A549 (cell line): Measurements from ENCODE around the gene SCUBE1. TPM values are rescaled to one million over a fixed set of nuclear protein-coding genes. Genes with fewer than 3 reads are reported as not detected.

ENCODE experiments used
- ATAC-seq, 2 experiments: fragments of 200-7000 bp in 1 of 2; fragments of >200 bp in 1 of 2; cut with Nextera tagmentation in 1 of 2; cut with Tn5 transposase in 1 of 2; 3 replicates each; pipeline versions ENCODE4 v1.8.0 to v1.9.1; 2018 to 2020; ENCODE audit warnings: mild to moderate bottlenecking in 1 of 2, moderate library complexity in 1 of 2
- CTCF ChIA-PET: fragments of 300-600 bp; sonication (Branson Sonifier 250); formaldehyde crosslinking; extraction: SDS; loops from one replicate; lab custom pipeline; 2021; ENCODE audit warnings: antibody characterized with exemption, inconsistent platforms; lab: Yijun Ruan, JAX
- POLR2A ChIA-PET: fragments of 350-600 bp; formaldehyde crosslinking; extraction: SDS; loops from one replicate; lab custom pipeline; 2021; ENCODE audit warnings: antibody characterized with exemption, inconsistent platforms; lab: Yijun Ruan, JAX
- DNase-seq, 2 experiments: peaks; one replicate each; pipeline versions ENCODE4 v3.0.0 to v3.0.0-alpha.2; 2011 to 2016; ENCODE audit warnings: low read depth in 1 of 2, low spot score in 1 of 2
- FAIRE-seq: peaks from 2 replicates; lab custom pipeline; 2011; peaks lifted over from hg19 to GRCh38; lab: Jason Lieb, UNC
- H3K27ac ChIP-seq, 2 experiments: fragments of >200 bp; sonication (Bioruptor Twin); formaldehyde crosslinking; 3 replicates each; pipeline ENCODE4 v1.5.1; 2016 to 2017
- H3K4me1 ChIP-seq: fragments of >200 bp; sonication (Bioruptor Twin); formaldehyde crosslinking; 3 replicates; pipeline ENCODE4 v1.6.1; 2016
- H3K4me2 ChIP-seq: fragments of >200 bp; sonication (Bioruptor Twin); formaldehyde crosslinking; 3 replicates; pipeline ENCODE4 v1.6.1; 2016
- H3K4me3 ChIP-seq: fragments of >200 bp; sonication (Bioruptor Twin); formaldehyde crosslinking; 3 replicates; pipeline ENCODE4 v1.5.1; 2016
- H3K9me3 ChIP-seq: fragments of >200 bp; sonication (Bioruptor Twin); formaldehyde crosslinking; 3 replicates; pipeline ENCODE4 v1.6.1; 2016
- BCL3 ChIP-seq: fragments of >200 bp; sonication (Bioruptor Twin); formaldehyde crosslinking; IDR thresholded peaks from 3 replicates; pipeline ENCODE4 v1.6.1; 2016
- BHLHE40 ChIP-seq: IDR thresholded peaks from 2 replicates; pipeline ENCODE4 v1.6.1; 2012; ENCODE audit warnings: low read depth, low read length, inconsistent platforms
- CBX8 ChIP-seq: fragments of 200-600 bp; sonication (generic); IDR thresholded peaks from 2 replicates; pipeline ENCODE4 v1.6.1; 2016
- CHD4 ChIP-seq: fragments of 200-600 bp; sonication (generic); IDR thresholded peaks from 2 replicates; pipeline ENCODE4 v1.6.1; 2016; ENCODE audit warnings: antibody characterized with exemption, mild to moderate bottlenecking, borderline replicate concordance
- EHF ChIP-seq: fragments of 250-450 bp; sonication (Bioruptor Pico); IDR thresholded peaks from 2 replicates; pipeline ENCODE4 v1.5.0; 2020; ENCODE audit warnings: mild to moderate bottlenecking
- ELK1 ChIP-seq: fragments of 150-350 bp; IDR thresholded peaks from 2 replicates; pipeline ENCODE4 v1.6.1; 2014; ENCODE audit warnings: low read depth, mild to moderate bottlenecking, low read length
- ESRRA ChIP-seq: fragments of 150-350 bp; IDR thresholded peaks from 2 replicates; pipeline ENCODE4 v1.6.1; 2014; ENCODE audit warnings: mild to moderate bottlenecking, low read length, borderline replicate concordance
- FOSL2 ChIP-seq, 2 experiments: fragments of 450-650 bp in 1 of 2; fragments of >200 bp in 1 of 2; sonication (Bioruptor Twin) in 1 of 2; formaldehyde crosslinking; IDR thresholded peaks; 2 replicates each; pipeline versions ENCODE4 v1.5.0 to v1.6.1; 2016 to 2020; ENCODE audit warnings: mild to moderate bottlenecking in 1 of 2, moderate library complexity in 1 of 2
- GATA3 ChIP-seq: IDR thresholded peaks from 2 replicates; pipeline ENCODE4 v1.6.1; 2012; ENCODE audit warnings: borderline replicate concordance
- HEYL ChIP-seq: fragments of 250-450 bp; sonication (Bioruptor Pico); IDR thresholded peaks from 2 replicates; pipeline ENCODE4 v1.8.0; 2021; ENCODE audit warnings: mild to moderate bottlenecking, moderate library complexity
- HMGXB4 ChIP-seq: fragments of 250-450 bp; sonication (Bioruptor Pico); IDR thresholded peaks from 2 replicates; pipeline ENCODE4 v1.5.0; 2021; ENCODE audit warnings: mild to moderate bottlenecking, moderate library complexity, borderline replicate concordance
- HOXA7 ChIP-seq: fragments of 250-450 bp; sonication (Bioruptor Pico); IDR thresholded peaks from 2 replicates; pipeline ENCODE4 v1.5.0; 2020; ENCODE audit warnings: mild to moderate bottlenecking, moderate library complexity
- JUNB ChIP-seq: fragments of >200 bp; sonication (Bioruptor Twin); formaldehyde crosslinking; IDR thresholded peaks from 2 replicates; pipeline ENCODE4 v1.6.1; 2016
- KDM1A ChIP-seq: fragments of 200-600 bp; sonication (generic); IDR thresholded peaks from 2 replicates; pipeline ENCODE4 v1.6.1; 2016; ENCODE audit warnings: low read depth, mild to moderate bottlenecking
- KDM5A ChIP-seq: fragments of 200-600 bp; sonication (generic); IDR thresholded peaks from 2 replicates; pipeline ENCODE4 v1.6.1; 2016; ENCODE audit warnings: antibody characterized with exemption, mild to moderate bottlenecking
- MAX ChIP-seq: IDR thresholded peaks from 2 replicates; pipeline ENCODE4 v1.6.1; 2012
- PHF8 ChIP-seq: fragments of 200-600 bp; sonication (generic); IDR thresholded peaks from 2 replicates; pipeline ENCODE4 v1.6.1; 2016; ENCODE audit warnings: low read depth, mild to moderate bottlenecking, antibody characterized with exemption, moderate library complexity, borderline replicate concordance
- POLR2A ChIP-seq: IDR thresholded peaks from 2 replicates; pipeline ENCODE4 v1.6.1; 2012; ENCODE audit warnings: mild to moderate bottlenecking, low read length
- RCOR1 ChIP-seq: fragments of 150-350 bp; IDR thresholded peaks from 2 replicates; pipeline ENCODE4 v1.6.1; 2014; ENCODE audit warnings: antibody characterized with exemption, low read length, low read depth
- RFX5 ChIP-seq: fragments of 450-650 bp; IDR thresholded peaks from 2 replicates; pipeline ENCODE4 v1.7.1; 2014; ENCODE audit warnings: antibody characterized with exemption, mild to moderate bottlenecking, moderate library complexity
- RNF2 ChIP-seq: fragments of 200-600 bp; sonication (generic); IDR thresholded peaks from 2 replicates; pipeline ENCODE4 v1.6.1; 2016; ENCODE audit warnings: low read depth, mild to moderate bottlenecking, antibody characterized with exemption, moderate library complexity, borderline replicate concordance
- TP53 ChIP-seq: fragments of 250-450 bp; sonication (Bioruptor Pico); IDR thresholded peaks from 2 replicates; pipeline ENCODE4 v1.5.0; 2021; ENCODE audit warnings: mild to moderate bottlenecking, moderate library complexity
- ZFP36 ChIP-seq: fragments of 450-650 bp; IDR thresholded peaks from 2 replicates; pipeline ENCODE4 v1.6.1; 2014; ENCODE audit warnings: borderline replicate concordance; ENCODE audit not compliant: partially characterized antibody
- ZNF302 ChIP-seq: fragments of 250-450 bp; sonication (Bioruptor Pico); IDR thresholded peaks from 2 replicates; pipeline ENCODE4 v1.9.0; 2021; ENCODE audit warnings: inconsistent platforms, mild to moderate bottlenecking, moderate library complexity
- WGBS: methylation state at CpG from one replicate; pipeline ENCODE4 v1.1.6; 2017; ENCODE audit errors: missing lambda C conversion rate; 5-methylcytosine and 5-hydroxymethylcytosine counted together
- polyA plus RNA-seq, 4 experiments: library from polyadenylated mRNA; depleted of rRNA in 3 of 4; stranded (reverse); fragments of >200 nt; fragmentation: RNase III in 1 of 4; extraction: RNeasy Plus Mini Kit Qiagen cat#74134 plus additional on column Dnase treatment in 1 of 4; gene quantifications; 2 replicates in 3 of 4; 3 replicates in 1 of 4; pipeline ENCODE4 v1.2.3, GENCODE V29; 2011 to 2017

The SCUBE1 gene
- polyA plus RNA-seq, 2 of the 4 experiments (the other 2 are of a cell fraction): 0.01 to 0.12 TPM

- TF ChIP-seq KDM5A: no peak
- no peak for TF ChIP-seq BCL3
- TF ChIP-seq ZFP36: no peak
- no peak for TF ChIP-seq MAX
- TF ChIP-seq RFX5: no peak
- TF ChIP-seq PHF8: no peak
- TF ChIP-seq FOSL2 (IDR thresholded peaks at IDR 0.05): no peak
- TF ChIP-seq FOSL2 (CRISPR knock-in tag; IDR thresholded peaks at IDR 0.05): no peak
These were observed 184.2 kb downstream of the SCUBE1 start (continued) for GRCh38 chr22:43158778-43159483.

- ATAC-seq: no peak
- FAIRE-seq: no peak
- DNase-seq: no peak
- H3K4me3 ChIP-seq: no peak overlapping the region
- POLR2A ChIA-PET: no interaction called here
- no peak overlapping the region for H3K27ac ChIP-seq
- H3K4me2 ChIP-seq: no peak overlapping the region
- H3K4me1 ChIP-seq: peaks cover 5% of the 10 kb centered on the region; the same call in 2 of the 3 replicates
- H3K9me3 ChIP-seq: no peaks in the 10 kb centered on the region
- CTCF ChIA-PET: interaction anchor here (1.2 kb wide), 1 partner anchor 24 kb away, joined by 3 read pairs; no protein-coding TSS in a partner anchor
- TF ChIP-seq CBX8 (no peak), ESRRA (no peak), CHD4 (no peak), HMGXB4 (no peak), RNF2 (no peak), TP53 (CRISPR knock-in tag) (no peak), ELK1 (no peak), BHLHE40 (no peak), FOSL2 (IDR thresholded peaks at IDR 0.05) (no peak), FOSL2 (CRISPR knock-in tag; IDR thresholded peaks at IDR 0.05) (no peak), POLR2A (no peak), RCOR1 (no peak), HEYL (CRISPR knock-in tag) (no peak), GATA3 (no peak), JUNB (no peak), EHF (no peak), KDM1A (no peak), ZNF302 (CRISPR knock-in tag) (no peak), HOXA7 (CRISPR knock-in tag) (no peak)
- WGBS: 89% methylated on average over 7 of the region's 9 CpGs
These were observed 185.2 kb downstream of the SCUBE1 start for GRCh38 chr22:43157874-43158546.
